ENCODE results near the gene SH3GL1. TPM values are rescaled to one million over a fixed set of nuclear protein-coding genes. Genes with fewer than 3 reads are reported as not detected.

Gene SH3GL1
- polyA plus RNA-seq, 2 of the 4 experiments (the other 2 are of a cell fraction): 20.1 to 34.7 TPM

- POLR2A ChIA-PET: no interaction called here
These were observed 79.9 kb downstream of the SH3GL1 start for GRCh38 chr19:4320419-4320818.

GRCh38 chr19:4319067-4319718, 81.2 kb downstream of the SH3GL1 start:
- 96% methylated on average over 2 of the region's 2 CpGs for WGBS (ENCODE audit: missing lambda C conversion rate)
- no peaks in the 10 kb centered on the region; the same call in 2 of the 3 replicates for H3K9me3 ChIP-seq
- ChIA-PET POLR2A (no interaction called here), CTCF (no interaction called here)
- no peaks in the 10 kb centered on the region for H3K4me1 ChIP-seq
- no peak for ATAC-seq
- no peak overlapping the region for H3K4me3 ChIP-seq
- H3K27ac ChIP-seq: no peak overlapping the region
- H3K4me2 ChIP-seq: no peak overlapping the region
- FAIRE-seq: no peak
- no peak for DNase-seq (ENCODE audit: low read depth in 1 of 2, low spot score in 1 of 2)
- TF ChIP-seq ZFP36 (IDR thresholded peaks at IDR 0.05; ENCODE audit: borderline replicate concordance, partially characterized antibody) (no peak), CTCF (IDR thresholded peaks at IDR 0.05) (no peak)

More at GRCh38 chr19:4320419-4320818, 79.9 kb downstream of the SH3GL1 start:
- no peak overlapping the region for H3K27ac ChIP-seq
- H3K9me3 ChIP-seq: no peaks in the 10 kb centered on the region; the same call in 2 of the 3 replicates
- WGBS (ENCODE audit: missing lambda C conversion rate): 66% methylated on average over 2 of the region's 2 CpGs
- ATAC-seq (no peak), FAIRE-seq (no peak), DNase-seq (ENCODE audit: low read depth in 1 of 2, low spot score in 1 of 2) (no peak)
- H3K4me2 ChIP-seq: no peak overlapping the region
- TF ChIP-seq SMC3 (IDR thresholded peaks at IDR 0.05) (no peak), CEBPB (IDR thresholded peaks at IDR 0.05) (no peak), CHD4 (IDR thresholded peaks at IDR 0.05; ENCODE audit: borderline replicate concordance) (no peak), CBX8 (IDR thresholded peaks at IDR 0.05) (no peak), TP53 (CRISPR knock-in tag; IDR thresholded peaks at IDR 0.05) (no peak), PHF8 (IDR thresholded peaks at IDR 0.05; ENCODE audit: borderline replicate concordance, low read depth) (no peak), RAD21 (conservative IDR thresholded peaks at IDR 0.05 in 1 of 2, IDR thresholded peaks at IDR 0.05 in 1 of 2) (no peak)
- H3K4me1 ChIP-seq: no peaks in the 10 kb centered on the region
- CTCF ChIA-PET: no interaction called here
- H3K4me3 ChIP-seq: no peak overlapping the region

- POLR2A ChIA-PET: no interaction called here
- CTCF ChIA-PET: no interaction called here
These were observed 81.9 kb downstream of the SH3GL1 start for GRCh38 chr19:4318460-4318859.

GRCh38 chr19:4316956-4317355, 83.4 kb downstream of the SH3GL1 start:
- H3K4me1 ChIP-seq: no peaks in the 10 kb centered on the region
- FAIRE-seq (no peak), ATAC-seq (no peak), DNase-seq (ENCODE audit: low read depth in 1 of 2, low spot score in 1 of 2) (no peak)
- H3K27ac ChIP-seq: no peak overlapping the region
- H3K4me2 ChIP-seq: no peak overlapping the region
- 73% methylated on average over 9 of the region's 9 CpGs for WGBS (ENCODE audit: missing lambda C conversion rate)
- no peaks in the 10 kb centered on the region; the same call in 2 of the 3 replicates for H3K9me3 ChIP-seq
- H3K4me3 ChIP-seq: no peak overlapping the region
- POLR2A ChIA-PET: no interaction called here
- CTCF ChIA-PET: interaction anchor here (0.8 to 1.8 kb wide), 2 partner anchors 10 to 49 kb away, joined by 3 to 5 read pairs; no protein-coding TSS in a partner anchor
- TF ChIP-seq HOXB13 (CRISPR knock-in tag; IDR thresholded peaks at IDR 0.05; ENCODE audit: low read depth) (no peak), JUNB (IDR thresholded peaks at IDR 0.05) (no peak), CHD4 (IDR thresholded peaks at IDR 0.05; ENCODE audit: borderline replicate concordance) (no peak), KDM1A (IDR thresholded peaks at IDR 0.05; ENCODE audit: low read depth) (no peak), REST (IDR thresholded peaks at IDR 0.05) (no peak), RAD21 (conservative IDR thresholded peaks at IDR 0.05 in 1 of 2, IDR thresholded peaks at IDR 0.05 in 1 of 2) (no peak), TFCP2L1 (CRISPR knock-in tag; IDR thresholded peaks at IDR 0.05) (no peak), HOXB5 (CRISPR knock-in tag; IDR thresholded peaks at IDR 0.05) (no peak), FOXS1 (CRISPR knock-in tag; IDR thresholded peaks at IDR 0.05) (no peak), ATOH8 (CRISPR knock-in tag; IDR thresholded peaks at IDR 0.05; ENCODE audit: low read depth) (no peak), HES2 (IDR thresholded peaks at IDR 0.05) (no peak), HEYL (CRISPR knock-in tag; IDR thresholded peaks at IDR 0.05) (no peak), BCL3 (IDR thresholded peaks at IDR 0.05) (no peak)

More at GRCh38 chr19:4318460-4318859, 81.9 kb downstream of the SH3GL1 start:
- WGBS (ENCODE audit: missing lambda C conversion rate): 71% methylated on average over 7 of the region's 7 CpGs
- DNase-seq (ENCODE audit: low read depth in 1 of 2, low spot score in 1 of 2) (no peak), FAIRE-seq (no peak), ATAC-seq (no peak)
- no peak overlapping the region for H3K4me2 ChIP-seq
- no peaks in the 10 kb centered on the region; the same call in 2 of the 3 replicates for H3K9me3 ChIP-seq
- TF ChIP-seq KDM1A (IDR thresholded peaks at IDR 0.05; ENCODE audit: low read depth) (no peak), FOSB (CRISPR knock-in tag; IDR thresholded peaks at IDR 0.05) (no peak), CBX8 (IDR thresholded peaks at IDR 0.05) (no peak), POLR2AphosphoS2 (conservative IDR thresholded peaks at IDR 0.05; ENCODE audit: low read length) (no peak), ZSCAN20 (CRISPR knock-in tag; IDR thresholded peaks at IDR 0.05) (no peak), CEBPB (IDR thresholded peaks at IDR 0.05) (no peak)
- no peak overlapping the region for H3K4me3 ChIP-seq
- no peak overlapping the region for H3K27ac ChIP-seq
- H3K4me1 ChIP-seq: no peaks in the 10 kb centered on the region
